Measurements from ENCODE around the gene QDPR. TPM values are rescaled to one million over a fixed set of nuclear protein-coding genes. Genes with fewer than 3 reads are reported as not detected.

The QDPR gene
- total RNA-seq, 1 experiment from 2014 or later = 15.2 TPM

GRCh38 chr4:17480210-17480927 lies 31.5 kb downstream of the QDPR start:
- Histone ChIP-seq H3K36me3 (ENCODE audit: control insufficient read depth, insufficient read depth, low read length) (no peaks in the 10 kb centered on the region), H3K27ac (ENCODE audit: low read length) (no peak overlapping the region), H3K4me1 (ENCODE audit: control insufficient read depth, insufficient read depth, low read length) (no peaks in the 10 kb centered on the region), H3K4me3 (ENCODE audit: low read depth in 2 of 2, low read length in 2 of 2) (no peak overlapping the region), H3K9me3 (ENCODE audit: control insufficient read depth, insufficient read depth, low read depth, low read length) (no peaks in the 10 kb centered on the region), H3K27me3 (ENCODE audit: control insufficient read depth, insufficient read depth, low read length) (no peaks in the 10 kb centered on the region)
- no peak for ATAC-seq
- no peak for DNase-seq (ENCODE audit: low read depth, low spot score)
- TF ChIP-seq POLR2AphosphoS5 (IDR thresholded peaks at IDR 0.05; ENCODE audit: low read depth, low read length) (no peak), CTCF (IDR thresholded peaks at IDR 0.05) (no peak), TCF7L2 (IDR thresholded peaks at IDR 0.05; ENCODE audit: low read depth, low read length) (no peak), SIN3A (IDR thresholded peaks at IDR 0.05; ENCODE audit: borderline replicate concordance, insufficient read depth, low read depth, low read length) (no peak)
- TF ChIP-seq, protein P1, sequence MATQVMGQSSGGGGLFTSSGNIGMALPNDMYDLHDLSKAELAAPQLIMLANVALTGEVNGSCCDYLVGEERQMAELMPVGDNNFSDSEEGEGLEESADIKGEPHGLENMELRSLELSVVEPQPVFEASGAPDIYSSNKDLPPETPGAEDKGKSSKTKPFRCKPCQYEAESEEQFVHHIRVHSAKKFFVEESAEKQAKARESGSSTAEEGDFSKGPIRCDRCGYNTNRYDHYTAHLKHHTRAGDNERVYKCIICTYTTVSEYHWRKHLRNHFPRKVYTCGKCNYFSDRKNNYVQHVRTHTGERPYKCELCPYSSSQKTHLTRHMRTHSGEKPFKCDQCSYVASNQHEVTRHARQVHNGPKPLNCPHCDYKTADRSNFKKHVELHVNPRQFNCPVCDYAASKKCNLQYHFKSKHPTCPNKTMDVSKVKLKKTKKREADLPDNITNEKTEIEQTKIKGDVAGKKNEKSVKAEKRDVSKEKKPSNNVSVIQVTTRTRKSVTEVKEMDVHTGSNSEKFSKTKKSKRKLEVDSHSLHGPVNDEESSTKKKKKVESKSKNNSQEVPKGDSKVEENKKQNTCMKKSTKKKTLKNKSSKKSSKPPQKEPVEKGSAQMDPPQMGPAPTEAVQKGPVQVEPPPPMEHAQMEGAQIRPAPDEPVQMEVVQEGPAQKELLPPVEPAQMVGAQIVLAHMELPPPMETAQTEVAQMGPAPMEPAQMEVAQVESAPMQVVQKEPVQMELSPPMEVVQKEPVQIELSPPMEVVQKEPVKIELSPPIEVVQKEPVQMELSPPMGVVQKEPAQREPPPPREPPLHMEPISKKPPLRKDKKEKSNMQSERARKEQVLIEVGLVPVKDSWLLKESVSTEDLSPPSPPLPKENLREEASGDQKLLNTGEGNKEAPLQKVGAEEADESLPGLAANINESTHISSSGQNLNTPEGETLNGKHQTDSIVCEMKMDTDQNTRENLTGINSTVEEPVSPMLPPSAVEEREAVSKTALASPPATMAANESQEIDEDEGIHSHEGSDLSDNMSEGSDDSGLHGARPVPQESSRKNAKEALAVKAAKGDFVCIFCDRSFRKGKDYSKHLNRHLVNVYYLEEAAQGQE (IDR thresholded peaks at IDR 0.05; ENCODE audit: insufficient read depth in 1 of 2, low read depth in 2 of 2, low read length in 1 of 2) = no peak
- in situ Hi-C loops (cut with HindIII; ENCODE audit: low pct_unique_long_range_greater_than_20kb, low sequenced_read_pairs) (no loop called here), intact Hi-C loops (cut with micrococcal nuclease; ENCODE audit: unreplicated experiment) (no loop called here)
- POLR2A ChIA-PET = no interaction called here
- CTCF ChIA-PET = no interaction called here
- no TSS peak for BruUV-seq (replicated peaks)

- CTCF ChIA-PET = no interaction called here
- in situ Hi-C loops (cut with HindIII; ENCODE audit: low pct_unique_long_range_greater_than_20kb, low sequenced_read_pairs) = no loop called here
Measured at GRCh38 chr4:17477774-17478472, 34.0 kb downstream of the QDPR start.

More at GRCh38 chr4:17477774-17478472, 34.0 kb downstream of the QDPR start:
- TF ChIP-seq, protein P1 (IDR thresholded peaks at IDR 0.05; ENCODE audit: insufficient read depth in 1 of 2, low read depth in 2 of 2, low read length in 1 of 2) = no peak
- TF ChIP-seq POLR2AphosphoS5 (IDR thresholded peaks at IDR 0.05; ENCODE audit: low read depth, low read length) (no peak), CTCF (IDR thresholded peaks at IDR 0.05) (no peak), SIN3A (IDR thresholded peaks at IDR 0.05; ENCODE audit: borderline replicate concordance, insufficient read depth, low read depth, low read length) (no peak), TCF7L2 (IDR thresholded peaks at IDR 0.05; ENCODE audit: low read depth, low read length) (no peak)
- DNase-seq (ENCODE audit: low read depth, low spot score) (no peak), ATAC-seq (no peak)
- POLR2A ChIA-PET = no interaction called here
- H3K4me1 ChIP-seq (ENCODE audit: control insufficient read depth, insufficient read depth, low read length) = no peaks in the 10 kb centered on the region
- H3K4me3 ChIP-seq (ENCODE audit: low read depth in 2 of 2, low read length in 2 of 2) = no peak overlapping the region
- no peaks in the 10 kb centered on the region for H3K27me3 ChIP-seq (ENCODE audit: control insufficient read depth, insufficient read depth, low read length)
- H3K36me3 ChIP-seq (ENCODE audit: control insufficient read depth, insufficient read depth, low read length) = no peaks in the 10 kb centered on the region
- intact Hi-C loops (cut with micrococcal nuclease; ENCODE audit: unreplicated experiment) = no loop called here
- H3K27ac ChIP-seq (ENCODE audit: low read length) = no peak overlapping the region
- no peaks in the 10 kb centered on the region for H3K9me3 ChIP-seq (ENCODE audit: control insufficient read depth, insufficient read depth, low read depth, low read length)
- no TSS peak for BruUV-seq (replicated peaks)

All from Panc1 (cell line).